Measurements from ENCODE around the gene PFDN2.

DNA sequence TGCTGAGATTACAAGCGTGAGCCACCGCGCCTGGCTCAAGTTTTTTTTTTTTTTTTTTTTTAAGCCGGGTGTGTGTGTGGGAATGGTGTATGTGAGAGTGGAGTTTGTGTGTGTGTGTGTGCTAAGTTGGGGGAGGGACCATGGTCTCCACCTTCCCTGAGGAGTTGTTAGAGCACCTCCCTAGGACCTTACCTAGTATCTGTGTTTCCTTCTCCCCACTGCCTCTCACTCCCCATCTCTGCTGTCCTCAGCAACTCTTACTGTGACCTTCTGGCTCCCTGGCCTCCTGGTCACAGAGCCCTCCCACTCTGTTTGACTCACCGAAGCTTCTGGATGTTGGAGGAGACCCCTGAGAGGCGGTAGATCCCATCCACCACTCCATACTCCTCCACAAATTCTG lies 58.5 kb downstream of the PFDN2 start:
- TF ChIP-seq POLR2AphosphoS5 (IDR thresholded peaks at IDR 0.05; ENCODE audit: low read depth, low read length) (no peak), FOXP2 (optimal IDR thresholded peaks at IDR 0.05; ENCODE audit: borderline replicate concordance, extremely low read depth, extremely low read length, insufficient read depth) (no peak)
